ENCODE measurements around the gene GNMT.

The GNMT gene

GRCh38 chr6:42968126-42968701, 7.7 kb downstream of the GNMT start:
- no peak for TF ChIP-seq CTCF (IDR thresholded peaks at IDR 0.05; ENCODE audit: unreplicated experiment in 3 of 3)
- Mint-ChIP-seq H3K4me1 (no peaks in the 10 kb centered on the region), H3K27me3 (ENCODE audit: low read depth) (no peaks in the 10 kb centered on the region), H3K4me3 (no peak overlapping the region), H3K27ac (no peak overlapping the region), H3K9me3 (no peaks in the 10 kb centered on the region), H3K36me3 (ENCODE audit: low read depth) (peaks cover 18% of the 10 kb centered on the region)

- no peak overlapping the region for H3K4me3 Mint-ChIP-seq
- no peak for TF ChIP-seq CTCF (IDR thresholded peaks at IDR 0.05; ENCODE audit: unreplicated experiment in 3 of 3)
- peaks cover 20% of the 10 kb centered on the region for H3K36me3 Mint-ChIP-seq (ENCODE audit: low read depth)
- H3K9me3 Mint-ChIP-seq: no peaks in the 10 kb centered on the region
- no peak overlapping the region for H3K27ac Mint-ChIP-seq
- H3K27me3 Mint-ChIP-seq (ENCODE audit: low read depth): no peaks in the 10 kb centered on the region
- H3K4me1 Mint-ChIP-seq: no peaks in the 10 kb centered on the region
These were observed 8.2 kb downstream of the GNMT start for GRCh38 chr6:42968783-42969182.

GRCh38 chr6:42969431-42969830, 8.9 kb downstream of the GNMT start:
- Mint-ChIP-seq H3K4me1 (no peaks in the 10 kb centered on the region), H3K4me3 (no peak overlapping the region), H3K27ac (no peak overlapping the region), H3K27me3 (ENCODE audit: low read depth) (no peaks in the 10 kb centered on the region), H3K9me3 (no peaks in the 10 kb centered on the region), H3K36me3 (ENCODE audit: low read depth) (peaks cover 23% of the 10 kb centered on the region)
- no peak for TF ChIP-seq CTCF (IDR thresholded peaks at IDR 0.05; ENCODE audit: unreplicated experiment in 3 of 3)

GRCh38 chr6:42969934-42970333, 9.4 kb downstream of the GNMT start:
- H3K36me3 Mint-ChIP-seq (ENCODE audit: low read depth): peaks cover 18% of the 10 kb centered on the region
- TF ChIP-seq CTCF (IDR thresholded peaks at IDR 0.05; ENCODE audit: unreplicated experiment in 3 of 3): no peak
- H3K27ac Mint-ChIP-seq: no peak overlapping the region
- H3K4me1 Mint-ChIP-seq: no peaks in the 10 kb centered on the region
- no peaks in the 10 kb centered on the region for H3K9me3 Mint-ChIP-seq
- H3K27me3 Mint-ChIP-seq (ENCODE audit: low read depth): no peaks in the 10 kb centered on the region
- no peak overlapping the region for H3K4me3 Mint-ChIP-seq

GRCh38 chr6:42970871-42971612, 10.5 kb downstream of the GNMT start:
- Mint-ChIP-seq H3K27ac (no peak overlapping the region), H3K36me3 (ENCODE audit: low read depth) (peaks cover 17% of the 10 kb centered on the region), H3K4me3 (no peak overlapping the region), H3K4me1 (no peaks in the 10 kb centered on the region), H3K27me3 (ENCODE audit: low read depth) (no peaks in the 10 kb centered on the region), H3K9me3 (no peaks in the 10 kb centered on the region)
- TF ChIP-seq CTCF (IDR thresholded peaks at IDR 0.05; ENCODE audit: unreplicated experiment in 3 of 3): no peak

Data from nephron (organoid).